Colonic mucosa (tissue), 4 donors: ENCODE measurements around the gene BCL6. TPM values are rescaled to one million over a fixed set of nuclear protein-coding genes. Genes with fewer than 3 reads are reported as not detected.
A peak's percentile ranks its signal among the peaks of the same experiment; 100 is the strongest.

Source experiments
- DNase-seq: peaks from one replicate; pipeline ENCODE4 v3.0.0-alpha.2; 2020
- H3K27ac ChIP-seq: fragments of 200-600 bp; one replicate; pipeline ENCODE4 v1.8.0; 2021
- H3K27me3 ChIP-seq: fragments of 200-600 bp; one replicate; pipeline ENCODE4 v1.8.0; 2021
- H3K36me3 ChIP-seq: fragments of 200-600 bp; one replicate; pipeline ENCODE4 v1.8.0; 2021
- H3K4me1 ChIP-seq: fragments of 200-600 bp; one replicate; pipeline ENCODE4 v1.8.0; 2021; ENCODE audit warnings: mild to moderate bottlenecking
- H3K4me3 ChIP-seq: fragments of 200-600 bp; one replicate; pipeline ENCODE4 v1.8.0; 2021
- H3K9ac ChIP-seq, 2 donors: one replicate each; pipeline ENCODE4 v1.7.0; 2013; ENCODE audit warnings: control low read depth in 2 of 2, low read depth in 2 of 2, low read length in 2 of 2
- H3K9me3 ChIP-seq: fragments of 200-600 bp; one replicate; pipeline ENCODE4 v1.8.0; 2021
- CTCF ChIP-seq: fragments of 200-600 bp; IDR thresholded peaks from one replicate; pipeline ENCODE4 v1.8.0; 2022; ENCODE audit warnings: antibody characterized with exemption, mild to moderate bottlenecking
- intact Hi-C: fragments of 100-400 bp; cut with DNase I; formaldehyde crosslinking; loops from one replicate; pipeline ENCODE4 v1.14.1; 2022
- total RNA-seq, 2 donors: library from RNA; stranded (reverse); fragmentation: NEBNext Ultra II Directional in 1 of 2; extraction: Animal tissue kit (Norgen Biotek cat#: 25700) in 1 of 2; gene quantifications; one replicate each; pipeline ENCODE4 v1.2.1, GENCODE V29; 2021
- donor health status: healthy.
- donor health status: DM: no; HTN: no; CAD: no.
- donor health status: DM: no; HTN: no; CAD: no.

BCL6 gene
- 10 to 100 TPM in 1 of 2 donors, 1 to 10 TPM in 1; 8.8 to 30.2 TPM for total RNA-seq

GRCh38 chr3:187745201-187746058, at the start of gene BCL6:
Gene BCL6, minus strand, starts transcription at chr3:187745468. Its CDS starts 11,775 bp downstream, at chr3:187733693.
- H3K4me3 ChIP-seq, result peak within 1 kb of the TSS; percentile 61
- H3K4me1 ChIP-seq, result peaks cover 2% of the 10 kb centered on the region
- no peaks in the 10 kb centered on the region for H3K36me3 ChIP-seq
- H3K27ac ChIP-seq, result peak within 1 kb of the TSS; percentile 97
- no peaks in the 10 kb centered on the region for H3K9me3 ChIP-seq
- no peaks in the 10 kb centered on the region for H3K27me3 ChIP-seq
- DNase-seq, result peak; percentile 91
- intact Hi-C loops, result loop anchor here (5.0 to 10.0 kb wide), 4 partner anchors 407 to 689 kb away; partner anchors contain the start of gene LPP
- peak within 1 kb of the TSS; percentile 89 to 95 for H3K9ac ChIP-seq
- TF ChIP-seq CTCF, result no peak

GRCh38 chr3:187794731-187795130, 49.5 kb upstream of the BCL6 start:
- Histone ChIP-seq H3K9me3 (no peaks in the 10 kb centered on the region), H3K27me3 (no peaks in the 10 kb centered on the region), H3K4me1 (no peaks in the 10 kb centered on the region), H3K27ac (no peak overlapping the region), H3K9ac (no peak overlapping the region), H3K36me3 (no peaks in the 10 kb centered on the region), H3K4me3 (no peak overlapping the region)
- intact Hi-C loops, result no loop called here
- TF ChIP-seq CTCF, result no peak
- no peak for DNase-seq

GRCh38 chr3:187793618-187794017, 48.4 kb upstream of the BCL6 start:
- Histone ChIP-seq H3K9me3 (no peaks in the 10 kb centered on the region), H3K4me3 (no peak overlapping the region), H3K27ac (no peak overlapping the region), H3K27me3 (no peaks in the 10 kb centered on the region), H3K36me3 (no peaks in the 10 kb centered on the region), H3K4me1 (no peaks in the 10 kb centered on the region), H3K9ac (no peak overlapping the region)
- intact Hi-C loops, result no loop called here
- DNase-seq, result no peak
- no peak for TF ChIP-seq CTCF

- no peak overlapping the region for H3K9ac ChIP-seq
- no peaks in the 10 kb centered on the region for H3K4me1 ChIP-seq
- no peak overlapping the region for H3K27ac ChIP-seq
- H3K9me3 ChIP-seq, result no peaks in the 10 kb centered on the region
- no peak for DNase-seq
- no peaks in the 10 kb centered on the region for H3K36me3 ChIP-seq
- H3K4me3 ChIP-seq, result no peak overlapping the region
- no peaks in the 10 kb centered on the region for H3K27me3 ChIP-seq
- intact Hi-C loops, result no loop called here
- no peak for TF ChIP-seq CTCF
Measured at GRCh38 chr3:187792521-187792920, 47.3 kb upstream of the BCL6 start.

- H3K27me3 ChIP-seq, result no peaks in the 10 kb centered on the region
- H3K27ac ChIP-seq, result no peak overlapping the region
- H3K9me3 ChIP-seq, result no peaks in the 10 kb centered on the region
- H3K4me1 ChIP-seq, result no peaks in the 10 kb centered on the region
- H3K36me3 ChIP-seq, result no peaks in the 10 kb centered on the region
- no peak overlapping the region for H3K9ac ChIP-seq
- intact Hi-C loops, result no loop called here
- no peak for TF ChIP-seq CTCF
- H3K4me3 ChIP-seq, result no peak overlapping the region
- no peak for DNase-seq
Measured at GRCh38 chr3:187789872-187790271, 44.6 kb upstream of the BCL6 start.
